GM23338 (cell line): ENCODE measurements around the gene MEIOB. TPM values are rescaled to one million over a fixed set of nuclear protein-coding genes. Genes with fewer than 3 reads are reported as not detected.

ENCODE experiments used
- ATAC-seq: fragments of 200-7000 bp; cut with Tn5 transposase; 3 replicates; pipeline ENCODE4 v1.9.1; 2020
- DNase-seq: peaks from one replicate; pipeline ENCODE4 v3.0.0-alpha.2; 2015; ENCODE audit warnings: low spot score
- H2AFZ ChIP-seq: fragments of 200-600 bp; sonication (generic); 2 replicates; pipeline ENCODE4 v1.8.0; 2016; ENCODE audit warnings: antibody characterized with exemption, mild to moderate bottlenecking, moderate library complexity
- H3F3A ChIP-seq: fragments of 200-600 bp; sonication (generic); replicated peaks from 2 replicates; pipeline ENCODE4 v1.8.0; 2017; ENCODE audit warnings: antibody characterized with exemption, mixed run types, low read depth
- H3K27ac ChIP-seq: fragments of 200-600 bp; sonication (generic); 2 replicates; pipeline ENCODE4 v1.6.1; 2016; ENCODE audit warnings: low read depth
- H3K27me3 ChIP-seq: fragments of 200-600 bp; sonication (generic); 2 replicates; pipeline ENCODE4 v1.8.0; 2016; ENCODE audit warnings: mild to moderate bottlenecking, mixed run types, moderate library complexity; ENCODE audit not compliant: insufficient read depth
- H3K36me3 ChIP-seq: fragments of 200-600 bp; sonication (generic); 2 replicates; pipeline ENCODE4 v1.8.0; 2016; ENCODE audit warnings: mild to moderate bottlenecking; ENCODE audit not compliant: insufficient read depth
- H3K4me1 ChIP-seq: fragments of 200-600 bp; sonication (generic); 2 replicates; pipeline ENCODE4 v1.8.0; 2016; ENCODE audit warnings: mild to moderate bottlenecking, moderate library complexity; ENCODE audit not compliant: insufficient read depth
- H3K4me2 ChIP-seq: fragments of 200-600 bp; sonication (generic); 2 replicates; pipeline ENCODE4 v1.7.1; 2017; ENCODE audit warnings: mixed run types
- H3K4me3 ChIP-seq: fragments of 200-600 bp; sonication (generic); 2 replicates; pipeline ENCODE4 v1.6.1; 2016; ENCODE audit warnings: mixed run types
- H3K79me2 ChIP-seq: fragments of 200-600 bp; sonication (generic); replicated peaks from 2 replicates; pipeline ENCODE4 v1.8.0; 2017; ENCODE audit warnings: mild to moderate bottlenecking; ENCODE audit not compliant: insufficient read depth
- H3K9me2 ChIP-seq: fragments of 200-600 bp; sonication (generic); 2 replicates; pipeline ENCODE4 v1.8.0; 2017; ENCODE audit not compliant: insufficient read depth
- H4K20me1 ChIP-seq: fragments of 200-600 bp; sonication (generic); replicated peaks from 2 replicates; pipeline ENCODE4 v1.8.0; 2017; ENCODE audit warnings: mild to moderate bottlenecking; ENCODE audit not compliant: insufficient read depth
- H3K27ac Mint-ChIP-seq: 2 replicates; pipeline ENCODE4 v1.8.0; 2020; ENCODE audit warnings: inconsistent platforms, mild to moderate bottlenecking, moderate library complexity, mixed read lengths
- H3K27me3 Mint-ChIP-seq: 3 replicates; pipeline ENCODE4 v1.8.0; 2022; ENCODE audit warnings: low read depth, mild to moderate bottlenecking, moderate library complexity, mixed read lengths, inconsistent platforms; ENCODE audit not compliant: insufficient read depth, poor library complexity
- H3K36me3 Mint-ChIP-seq: 3 replicates; pipeline ENCODE4 v1.8.0; 2021; ENCODE audit warnings: low read depth, mild to moderate bottlenecking, inconsistent platforms, moderate library complexity, mixed read lengths
- H3K4me1 Mint-ChIP-seq: 3 replicates; pipeline ENCODE4 v1.8.0; 2020; ENCODE audit warnings: mild to moderate bottlenecking, inconsistent platforms, mixed read lengths
- H3K4me3 Mint-ChIP-seq: 3 replicates; pipeline ENCODE4 v1.8.0; 2021; ENCODE audit warnings: moderate library complexity, mild to moderate bottlenecking, inconsistent platforms, mixed read lengths
- H3K9me3 Mint-ChIP-seq: 3 replicates; pipeline ENCODE4 v1.8.0; 2020; ENCODE audit warnings: moderate library complexity, mild to moderate bottlenecking, inconsistent platforms, mixed read lengths
- CREB1 ChIP-seq: fragments of 250-450 bp; sonication (Bioruptor Pico); IDR thresholded peaks from 2 replicates; pipeline ENCODE4 v1.5.0; 2020; ENCODE audit warnings: low read depth, mild to moderate bottlenecking, moderate library complexity
- EZH2 ChIP-seq: fragments of 200-600 bp; sonication (generic); IDR thresholded peaks from one replicate; pipeline ENCODE4 v1.8.0; 2017; ENCODE audit warnings: antibody characterized with exemption, mild to moderate bottlenecking, low read depth; ENCODE audit not compliant: unreplicated experiment
- EZH2phosphoT487 ChIP-seq: fragments of 200-600 bp; sonication (generic); IDR thresholded peaks from one replicate; pipeline ENCODE4 v1.8.1; 2018; ENCODE audit warnings: antibody characterized with exemption; ENCODE audit not compliant: unreplicated experiment
- JUNB ChIP-seq: IDR thresholded peaks from one replicate; pipeline ENCODE4 v1.6.1; 2016; ENCODE audit warnings: antibody characterized with exemption; ENCODE audit not compliant: unreplicated experiment
- NANOG ChIP-seq: IDR thresholded peaks from 2 replicates; pipeline ENCODE4 v1.6.1; 2016; ENCODE audit warnings: antibody characterized with exemption, borderline replicate concordance
- STAT1 ChIP-seq: IDR thresholded peaks from one replicate; pipeline ENCODE4 v1.6.1; 2016; ENCODE audit warnings: antibody characterized with exemption; ENCODE audit not compliant: unreplicated experiment
- ZNF114 ChIP-seq: fragments of 250-450 bp; sonication (Bioruptor Pico); IDR thresholded peaks from 2 replicates; pipeline ENCODE4 v1.5.0; 2020; ENCODE audit warnings: mild to moderate bottlenecking, moderate library complexity
- ZNF331 ChIP-seq: fragments of 250-450 bp; sonication (Bioruptor Pico); IDR thresholded peaks from 2 replicates; pipeline ENCODE4 v1.5.0; 2020; ENCODE audit warnings: low read depth, mild to moderate bottlenecking, moderate library complexity
- polyA plus RNA-seq: library from polyadenylated mRNA; unstranded; fragments of >200 nt; fragmentation: Nextera tagmentation; extraction: Ambion mirVana; gene quantifications from 2 replicates; pipeline ENCODE4 v1.2.1, GENCODE V29; 2016
- total RNA-seq: library from RNA; depleted of rRNA; stranded (reverse); fragments of >200 nt; shearing (Covaris generic); gene quantifications from 2 replicates; pipeline ENCODE4 v1.2.3, GENCODE V29; 2014
- TF ChIP-seq, protein P1 (sequence below), 2 experiments: fragments of 200-600 bp in 1 of 2; sonication (generic) in 1 of 2; conservative IDR thresholded peaks; 2 replicates each; pipeline versions ENCODE4 v1.5.1 to v1.6.1; 2016 to 2017; ENCODE audit warnings: antibody characterized with exemption in 2 of 2, low read depth in 2 of 2, mild to moderate bottlenecking in 2 of 2, moderate library complexity in 1 of 2
- TF ChIP-seq, protein P2 (sequence below): IDR thresholded peaks from 2 replicates; pipeline ENCODE4 v1.6.1; 2016; ENCODE audit warnings: antibody characterized with exemption
- TF ChIP-seq, protein P3 (sequence below): IDR thresholded peaks from one replicate; pipeline ENCODE4 v1.6.1; 2018; ENCODE audit warnings: antibody characterized with exemption; ENCODE audit not compliant: unreplicated experiment

MEIOB gene
- total and polyA plus RNA-seq, 2 experiments from 2014 or later, result 7.3 to 8.7 TPM

DNA sequence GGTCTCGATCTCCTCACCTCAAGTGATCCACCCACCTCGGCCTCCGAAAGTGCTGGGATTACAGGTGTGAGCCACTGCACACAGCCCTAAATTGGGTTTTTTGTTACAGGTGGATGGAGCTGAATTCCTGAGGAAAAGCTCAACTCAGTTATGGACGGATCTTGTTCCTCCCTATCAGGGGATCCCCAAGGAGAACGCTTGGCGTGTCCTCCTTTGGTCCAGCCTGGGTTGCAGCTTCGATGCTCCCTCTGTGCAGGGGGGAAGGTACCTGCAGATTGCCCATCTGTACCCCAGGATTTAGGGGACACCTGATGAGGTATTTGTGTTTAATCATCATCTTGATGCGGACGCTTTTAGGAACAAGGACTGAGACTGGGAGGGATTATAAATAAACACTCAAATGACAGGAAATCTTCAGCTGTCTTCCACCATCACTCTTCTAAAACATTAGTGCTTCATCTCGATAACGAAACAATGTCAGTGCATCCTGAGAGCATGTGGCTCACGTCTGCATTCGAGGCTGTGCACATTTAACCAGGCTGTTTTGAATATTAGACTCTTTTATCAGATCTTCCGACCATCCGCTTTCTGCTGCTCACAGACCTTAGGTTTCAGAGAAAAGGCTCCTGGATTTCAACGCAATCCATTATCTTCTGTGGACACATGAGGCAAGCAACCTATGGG, 18.2 kb upstream of the MEIOB start:
- Histone ChIP-seq H2AFZ (no peak overlapping the region; the same call in 1 of the 2 replicates), H3K27ac (no peak overlapping the region), H3K4me2 (no peak overlapping the region), H3K79me2 (no peaks in the 10 kb centered on the region), H3K36me3 (no peaks in the 10 kb centered on the region), H3F3A (no peaks in the 10 kb centered on the region), H3K9me2 (no peaks in the 10 kb centered on the region), H3K4me3 (no peak overlapping the region), H3K4me1 (peaks cover 4% of the 10 kb centered on the region; the same call in 1 of the 2 replicates), H4K20me1 (no peaks in the 10 kb centered on the region), H3K27me3 (no peaks in the 10 kb centered on the region)
- no peak for DNase-seq
- Mint-ChIP-seq H3K9me3 (no peaks in the 10 kb centered on the region), H3K4me1 (peaks cover 4% of the 10 kb centered on the region; the same call in 2 of the 3 replicates), H3K27me3 (peaks cover 4% of the 10 kb centered on the region), H3K36me3 (no peaks in the 10 kb centered on the region), H3K4me3 (no peak overlapping the region), H3K27ac (no peak overlapping the region)
- TF ChIP-seq CREB1 (CRISPR knock-in tag) (no peak), EZH2phosphoT487 (no peak), JUNB (no peak), ZNF114 (CRISPR knock-in tag) (no peak), ZNF331 (CRISPR knock-in tag) (no peak), EZH2 (no peak), NANOG (no peak), STAT1 (no peak)
- TF ChIP-seq, protein P1, sequence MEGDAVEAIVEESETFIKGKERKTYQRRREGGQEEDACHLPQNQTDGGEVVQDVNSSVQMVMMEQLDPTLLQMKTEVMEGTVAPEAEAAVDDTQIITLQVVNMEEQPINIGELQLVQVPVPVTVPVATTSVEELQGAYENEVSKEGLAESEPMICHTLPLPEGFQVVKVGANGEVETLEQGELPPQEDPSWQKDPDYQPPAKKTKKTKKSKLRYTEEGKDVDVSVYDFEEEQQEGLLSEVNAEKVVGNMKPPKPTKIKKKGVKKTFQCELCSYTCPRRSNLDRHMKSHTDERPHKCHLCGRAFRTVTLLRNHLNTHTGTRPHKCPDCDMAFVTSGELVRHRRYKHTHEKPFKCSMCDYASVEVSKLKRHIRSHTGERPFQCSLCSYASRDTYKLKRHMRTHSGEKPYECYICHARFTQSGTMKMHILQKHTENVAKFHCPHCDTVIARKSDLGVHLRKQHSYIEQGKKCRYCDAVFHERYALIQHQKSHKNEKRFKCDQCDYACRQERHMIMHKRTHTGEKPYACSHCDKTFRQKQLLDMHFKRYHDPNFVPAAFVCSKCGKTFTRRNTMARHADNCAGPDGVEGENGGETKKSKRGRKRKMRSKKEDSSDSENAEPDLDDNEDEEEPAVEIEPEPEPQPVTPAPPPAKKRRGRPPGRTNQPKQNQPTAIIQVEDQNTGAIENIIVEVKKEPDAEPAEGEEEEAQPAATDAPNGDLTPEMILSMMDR (conservative IDR thresholded peaks at IDR 0.05; ENCODE audit: low read depth in 2 of 2), result no peak
- TF ChIP-seq, protein P2, sequence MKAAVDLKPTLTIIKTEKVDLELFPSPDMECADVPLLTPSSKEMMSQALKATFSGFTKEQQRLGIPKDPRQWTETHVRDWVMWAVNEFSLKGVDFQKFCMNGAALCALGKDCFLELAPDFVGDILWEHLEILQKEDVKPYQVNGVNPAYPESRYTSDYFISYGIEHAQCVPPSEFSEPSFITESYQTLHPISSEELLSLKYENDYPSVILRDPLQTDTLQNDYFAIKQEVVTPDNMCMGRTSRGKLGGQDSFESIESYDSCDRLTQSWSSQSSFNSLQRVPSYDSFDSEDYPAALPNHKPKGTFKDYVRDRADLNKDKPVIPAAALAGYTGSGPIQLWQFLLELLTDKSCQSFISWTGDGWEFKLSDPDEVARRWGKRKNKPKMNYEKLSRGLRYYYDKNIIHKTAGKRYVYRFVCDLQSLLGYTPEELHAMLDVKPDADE, result no peak
- TF ChIP-seq, protein P3, sequence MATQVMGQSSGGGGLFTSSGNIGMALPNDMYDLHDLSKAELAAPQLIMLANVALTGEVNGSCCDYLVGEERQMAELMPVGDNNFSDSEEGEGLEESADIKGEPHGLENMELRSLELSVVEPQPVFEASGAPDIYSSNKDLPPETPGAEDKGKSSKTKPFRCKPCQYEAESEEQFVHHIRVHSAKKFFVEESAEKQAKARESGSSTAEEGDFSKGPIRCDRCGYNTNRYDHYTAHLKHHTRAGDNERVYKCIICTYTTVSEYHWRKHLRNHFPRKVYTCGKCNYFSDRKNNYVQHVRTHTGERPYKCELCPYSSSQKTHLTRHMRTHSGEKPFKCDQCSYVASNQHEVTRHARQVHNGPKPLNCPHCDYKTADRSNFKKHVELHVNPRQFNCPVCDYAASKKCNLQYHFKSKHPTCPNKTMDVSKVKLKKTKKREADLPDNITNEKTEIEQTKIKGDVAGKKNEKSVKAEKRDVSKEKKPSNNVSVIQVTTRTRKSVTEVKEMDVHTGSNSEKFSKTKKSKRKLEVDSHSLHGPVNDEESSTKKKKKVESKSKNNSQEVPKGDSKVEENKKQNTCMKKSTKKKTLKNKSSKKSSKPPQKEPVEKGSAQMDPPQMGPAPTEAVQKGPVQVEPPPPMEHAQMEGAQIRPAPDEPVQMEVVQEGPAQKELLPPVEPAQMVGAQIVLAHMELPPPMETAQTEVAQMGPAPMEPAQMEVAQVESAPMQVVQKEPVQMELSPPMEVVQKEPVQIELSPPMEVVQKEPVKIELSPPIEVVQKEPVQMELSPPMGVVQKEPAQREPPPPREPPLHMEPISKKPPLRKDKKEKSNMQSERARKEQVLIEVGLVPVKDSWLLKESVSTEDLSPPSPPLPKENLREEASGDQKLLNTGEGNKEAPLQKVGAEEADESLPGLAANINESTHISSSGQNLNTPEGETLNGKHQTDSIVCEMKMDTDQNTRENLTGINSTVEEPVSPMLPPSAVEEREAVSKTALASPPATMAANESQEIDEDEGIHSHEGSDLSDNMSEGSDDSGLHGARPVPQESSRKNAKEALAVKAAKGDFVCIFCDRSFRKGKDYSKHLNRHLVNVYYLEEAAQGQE, result no peak
- ATAC-seq, result no peak
